Spleen (tissue), 11 donors: ENCODE results near the gene FRAS1. TPM values are rescaled to one million over a fixed set of nuclear protein-coding genes. Genes with fewer than 3 reads are reported as not detected.

Source experiments
- DNase-seq: peaks from one replicate; pipeline ENCODE4 v3.0.0-alpha.2; 2020
- H3K27ac ChIP-seq, 8 donors: fragments of 200-600 bp; sonication (generic) in 7 of 8; 1 replicate in 4 of 8; 2 replicates in 4 of 8; pipeline versions ENCODE4 v1.5.0 to v1.8.0; 2016 to 2021; ENCODE audit warnings: inconsistent platforms in 4 of 8, mild to moderate bottlenecking in 4 of 8, moderate library complexity in 1 of 8
- H3K27me3 ChIP-seq, 7 donors: fragments of 200-600 bp; sonication (generic) in 6 of 7; replicated peaks in 1 of 7; 1 replicate in 4 of 7; 2 replicates in 3 of 7; pipeline versions ENCODE4 v1.5.0 to v1.8.0; 2016 to 2021; ENCODE audit warnings: inconsistent platforms in 3 of 7, mild to moderate bottlenecking in 1 of 7
- H3K36me3 ChIP-seq, 6 donors: fragments of 200-600 bp; sonication (generic) in 5 of 6; 1 replicate in 4 of 6; 2 replicates in 2 of 6; pipeline versions ENCODE4 v1.5.0 to v1.8.0; 2016 to 2021; ENCODE audit warnings: inconsistent platforms in 2 of 6
- H3K4me1 ChIP-seq, 6 donors: fragments of 200-600 bp; sonication (generic) in 5 of 6; 1 replicate in 3 of 6; 2 replicates in 3 of 6; pipeline versions ENCODE4 v1.5.0 to v1.8.0; 2016 to 2021; ENCODE audit warnings: inconsistent platforms in 3 of 6
- H3K4me3 ChIP-seq, 8 donors: fragments of 200-600 bp; sonication (generic) in 7 of 8; 1 replicate in 4 of 8; 2 replicates in 4 of 8; pipeline versions ENCODE4 v1.5.0 to v1.8.0; 2016 to 2021; ENCODE audit warnings: inconsistent platforms in 4 of 8, mild to moderate bottlenecking in 4 of 8, moderate library complexity in 2 of 8
- H3K9me3 ChIP-seq, 8 donors: fragments of 200-600 bp; sonication (generic) in 7 of 8; 1 replicate in 4 of 8; 2 replicates in 4 of 8; pipeline versions ENCODE4 v1.5.0 to v1.8.0; 2016 to 2021; ENCODE audit warnings: inconsistent platforms in 4 of 8
- CTCF ChIP-seq, 11 experiments: fragments of 200-600 bp in 7 of 11; fragments of 450-650 bp in 4 of 11; sonication (generic) in 4 of 11; IDR thresholded peaks in 8 of 11; conservative IDR thresholded peaks in 3 of 11; 1 replicate in 7 of 11; 2 replicates in 4 of 11; pipeline versions ENCODE4 v1.4.0 to v1.8.0; 2016 to 2021; ENCODE audit warnings: antibody characterized with exemption in 11 of 11, inconsistent platforms in 4 of 11, mild to moderate bottlenecking in 1 of 11
- POLR2A ChIP-seq, 3 donors: fragments of 450-650 bp; IDR thresholded peaks; one replicate each; pipeline ENCODE4 v1.5.1; 2017; ENCODE audit warnings: antibody characterized with exemption in 3 of 3, mild to moderate bottlenecking in 1 of 3
- POLR2AphosphoS5 ChIP-seq, 3 donors: sonication (generic); formaldehyde crosslinking; IDR thresholded peaks; one replicate each; pipeline ENCODE4 v1.5.1; 2017; ENCODE audit warnings: antibody characterized with exemption in 3 of 3
- WGBS, 5 donors: extraction: QIAGEN DNeasy Blood & Tissue Kit in 3 of 5; methylation state at CpG; one replicate each; pipeline versions ENCODE4 v1.1.5 to v1.1.7; 2013 to 2018; 5-methylcytosine and 5-hydroxymethylcytosine counted together
- intact Hi-C: fragments of 100-400 bp; cut with DNase I; formaldehyde crosslinking; loops from one replicate; pipeline ENCODE4 v1.15.0; 2023; ENCODE audit warnings: low total_unique reads
- polyA plus RNA-seq, 3 donors: library from polyadenylated mRNA; stranded (reverse); fragments of 200-250 nt; gene quantifications; one replicate each; pipeline ENCODE4 v1.2.1, GENCODE V29; 2013
- total RNA-seq, 7 donors: library from RNA; depleted of rRNA in 3 of 7; stranded (reverse); fragments of >200 nt in 3 of 7; fragmentation: NEBNext Ultra II Directional in 4 of 7; extraction: Animal tissue kit (Norgen Biotek cat#: 25700) in 4 of 7; gene quantifications; one replicate each; pipeline versions ENCODE4 v1.1.0 to v1.2.1, GENCODE V29; 2016 to 2021
- donor health status: healthy with polysubstance abuse.
- donor health status: DM: no; HTN: no; CAD: no; lungs with moderate emphysema.
- donor health status: DM: no; HTN: no; CAD: no.
- donor health status: Bipolar disorder and iron deficiency.
- donor health status: healthy.
- donor health status: DM: no; HTN: no; CAD: no.
- donor health status: DM: yes; HTN: yes; CAD: no.

FRAS1 gene
- total and polyA plus RNA-seq, 10 donors = 0.10 to 3.0 (median 1.3) TPM

- Histone ChIP-seq H3K27ac (no peak overlapping the region), H3K4me3 (no peak overlapping the region), H3K4me1 (no peaks in the 10 kb centered on the region), H3K9me3 (no peaks in the 10 kb centered on the region), H3K27me3 (no peaks in the 10 kb centered on the region), H3K36me3 (no peaks in the 10 kb centered on the region)
- intact Hi-C loops = no loop called here
- 76 to 86% (median 83%) methylated on average over 6 of the region's 6 CpGs for WGBS, 5 donors
- no peak for TF ChIP-seq POLR2A (IDR thresholded peaks at IDR 0.05)
- TF ChIP-seq CTCF (IDR thresholded peaks at IDR 0.05 in 8 of 11, conservative IDR thresholded peaks at IDR 0.05 in 3 of 11) = no peak
- no peak for TF ChIP-seq POLR2AphosphoS5 (IDR thresholded peaks at IDR 0.05)
- no peak for DNase-seq
Measured at GRCh38 chr4:78310007-78310739, 253.1 kb downstream of the FRAS1 start.

- intact Hi-C loops = no loop called here
- no peaks in the 10 kb centered on the region for H3K9me3 ChIP-seq
- no peaks in the 10 kb centered on the region for H3K27me3 ChIP-seq
- no peak for DNase-seq
- H3K36me3 ChIP-seq = no peaks in the 10 kb centered on the region
- no peak for TF ChIP-seq CTCF (IDR thresholded peaks at IDR 0.05 in 8 of 11, conservative IDR thresholded peaks at IDR 0.05 in 3 of 11)
- no peak for TF ChIP-seq POLR2A (IDR thresholded peaks at IDR 0.05)
- no peak for TF ChIP-seq POLR2AphosphoS5 (IDR thresholded peaks at IDR 0.05)
- H3K27ac ChIP-seq = no peak overlapping the region
- no peaks in the 10 kb centered on the region for H3K4me1 ChIP-seq
- 66 to 87% (median 80%) methylated on average over 6 of the region's 6 CpGs for WGBS, 5 donors
- no peak overlapping the region for H3K4me3 ChIP-seq
Measured at GRCh38 chr4:78310740-78311115, 253.6 kb downstream of the FRAS1 start.

- H3K27ac ChIP-seq = no peak overlapping the region
- no peaks in the 10 kb centered on the region for H3K9me3 ChIP-seq
- DNase-seq = no peak
- H3K36me3 ChIP-seq = no peaks in the 10 kb centered on the region
- 65 to 78% (median 73%) methylated on average over 4 of the region's 4 CpGs for WGBS, 5 donors
- H3K4me1 ChIP-seq = no peaks in the 10 kb centered on the region
- H3K27me3 ChIP-seq = no peaks in the 10 kb centered on the region
- H3K4me3 ChIP-seq = no peak overlapping the region
- intact Hi-C loops = no loop called here
- TF ChIP-seq POLR2AphosphoS5 (IDR thresholded peaks at IDR 0.05) (no peak), CTCF (IDR thresholded peaks at IDR 0.05 in 8 of 11, conservative IDR thresholded peaks at IDR 0.05 in 3 of 11) (no peak), POLR2A (IDR thresholded peaks at IDR 0.05) (no peak)
Measured at GRCh38 chr4:78311306-78311705, 254.2 kb downstream of the FRAS1 start.

GRCh38 chr4:78312989-78313753, 256.0 kb downstream of the FRAS1 start:
- Histone ChIP-seq H3K9me3 (no peaks in the 10 kb centered on the region), H3K36me3 (no peaks in the 10 kb centered on the region), H3K4me3 (no peak overlapping the region), H3K27ac (no peak overlapping the region), H3K27me3 (no peaks in the 10 kb centered on the region), H3K4me1 (no peaks in the 10 kb centered on the region)
- no peak for DNase-seq
- TF ChIP-seq CTCF (IDR thresholded peaks at IDR 0.05 in 8 of 11, conservative IDR thresholded peaks at IDR 0.05 in 3 of 11) = no peak
- TF ChIP-seq POLR2AphosphoS5 (IDR thresholded peaks at IDR 0.05) = no peak
- WGBS, 5 donors = 87 to 96% (median 94%) methylated on average over 2 of the region's 2 CpGs
- intact Hi-C loops = no loop called here
